Stimulated activated CD4-positive, alpha-beta T cell treated with anti-CD3 and anti-CD28 coated beads, TNF-alpha, amount 100 ng/mL, for 1 hour (primary cell): ENCODE results near the gene GJB4.
"Not testable (repeated sequence)": the region's sequence is repeated elsewhere in the genome, so short reads cannot be mapped to it uniquely, and the experiment has no call there.

Source experiments
- DNase-seq, 3 donors: peaks; one replicate each; pipeline ENCODE4 v3.0.0-alpha.2; 2020; ENCODE audit warnings: low read depth in 3 of 3, low spot score in 1 of 3

Gene GJB4

GRCh38 chr1:34794790-34795180 is 35.2 kb downstream of the GJB4 start:
- no peak for DNase-seq

GRCh38 chr1:34795916-34796315 is 36.4 kb downstream of the GJB4 start:
- DNase-seq = no peak

- DNase-seq = no peak
Observed at GRCh38 chr1:34796990-34797389, 37.5 kb downstream of the GJB4 start.

- DNase-seq = no peak
Observed at GRCh38 chr1:34800214-34800613, 40.7 kb downstream of the GJB4 start.

GRCh38 chr1:34803770-34804169 is 44.2 kb downstream of the GJB4 start:
- DNase-seq = no peak

- DNase-seq = no peak
Observed at GRCh38 chr1:34806396-34806795, 46.9 kb downstream of the GJB4 start.

- no peak for DNase-seq
Observed at GRCh38 chr1:34808051-34808810, 48.7 kb downstream of the GJB4 start.

GRCh38 chr1:34810781-34811180 is 51.2 kb downstream of the GJB4 start:
- DNase-seq = not testable (repeated sequence)
